PC-3 (cell line): Measurements from ENCODE around the gene ANKRD1. TPM values are rescaled to one million over a fixed set of nuclear protein-coding genes. Genes with fewer than 3 reads are reported as not detected.
A peak's percentile ranks its signal among the peaks of the same experiment; 100 is the strongest.

Experiments used
- ATAC-seq: fragments of 200-7000 bp; cut with Tn5 transposase; 2 replicates; pipeline ENCODE4 v1.9.1; 2020; ENCODE audit warnings: mild to moderate bottlenecking, moderate library complexity
- Bru-seq: library from RNA; stranded (reverse); fragments of 400-500 nt; gene quantifications from one replicate; lab custom pipeline; 2021; lab: Mats Ljungman, UMichigan
- BruChase-seq, 2 experiments: library from RNA; stranded (reverse); fragments of 400-500 nt; gene quantifications; one replicate each; lab custom pipeline; 2021; lab: Mats Ljungman, UMichigan
- BruUV-seq: library from RNA; stranded (reverse); fragments of 400-500 nt; replicated peaks from 2 replicates; lab custom pipeline; 2021; lab: Mats Ljungman, UMichigan
- CTCF ChIA-PET: fragments of 300-600 bp; sonication (Branson Sonifier 250); formaldehyde crosslinking; loops from one replicate; lab custom pipeline; 2022; ENCODE audit warnings: antibody characterized with exemption; lab: Charles Lee
- POLR2A ChIA-PET: fragments of 300-600 bp; sonication (Branson Sonifier 250); formaldehyde crosslinking; loops from one replicate; lab custom pipeline; 2022; ENCODE audit warnings: antibody characterized with exemption; ENCODE audit not compliant: unreplicated experiment; lab: Charles Lee
- DNase-seq: peaks from one replicate; pipeline ENCODE4 v3.0.0-alpha.2; 2015
- H2AFZ ChIP-seq: fragments of 300-600 bp; sonication (generic); 2 replicates; pipeline ENCODE4 v1.6.0; 2016; ENCODE audit warnings: antibody characterized with exemption, low read length
- H3F3A ChIP-seq: fragments of 300-600 bp; sonication (generic); one replicate; pipeline ENCODE4 v1.6.0; 2017; ENCODE audit warnings: antibody characterized with exemption, low read length, control low read depth, mild to moderate bottlenecking; ENCODE audit not compliant: unreplicated experiment
- H3K27ac ChIP-seq: fragments of 300-600 bp; sonication (generic); 2 replicates; pipeline ENCODE4 v1.5.1; 2016; ENCODE audit warnings: mild to moderate bottlenecking, low read length
- H3K27me3 ChIP-seq: fragments of 300-600 bp; sonication (generic); 2 replicates; pipeline ENCODE4 v1.6.1; 2016; ENCODE audit warnings: low read length, mixed read lengths
- H3K36me3 ChIP-seq: fragments of 300-600 bp; sonication (generic); 2 replicates; pipeline ENCODE4 v1.6.1; 2016; ENCODE audit warnings: low read depth, mixed run types, low read length, mixed read lengths
- H3K4me1 ChIP-seq: fragments of 300-600 bp; sonication (generic); 2 replicates; pipeline ENCODE4 v1.5.1; 2016; ENCODE audit warnings: low read length; ENCODE audit not compliant: insufficient read depth
- H3K4me2 ChIP-seq: fragments of 300-600 bp; sonication (generic); 2 replicates; pipeline ENCODE4 v1.6.0; 2016; ENCODE audit warnings: low read length
- H3K4me3 ChIP-seq: fragments of 300-600 bp; sonication (generic); 2 replicates; pipeline ENCODE4 v1.5.1; 2016; ENCODE audit warnings: mild to moderate bottlenecking, low read length, mixed read lengths
- H3K79me2 ChIP-seq: fragments of 300-600 bp; sonication (generic); 2 replicates; pipeline ENCODE4 v1.6.1; 2017; ENCODE audit warnings: low read length, mixed read lengths
- H3K9ac ChIP-seq: fragments of 300-600 bp; sonication (generic); 2 replicates; pipeline ENCODE4 v1.6.0; 2016; ENCODE audit warnings: mild to moderate bottlenecking, low read length
- H3K9me2 ChIP-seq: fragments of 300-600 bp; sonication (generic); replicated peaks from 2 replicates; pipeline ENCODE4 v1.6.1; 2016; ENCODE audit warnings: mixed run types, low read length, mixed read lengths
- H3K9me3 ChIP-seq: fragments of 300-600 bp; sonication (generic); 2 replicates; pipeline ENCODE4 v1.6.1; 2016; ENCODE audit warnings: low read length, mixed read lengths
- H4K20me1 ChIP-seq: fragments of 300-600 bp; sonication (generic); 2 replicates; pipeline ENCODE4 v1.6.1; 2016; ENCODE audit warnings: low read length, mixed read lengths
- EZH2 ChIP-seq: fragments of 300-600 bp; sonication (generic); IDR thresholded peaks from one replicate; pipeline ENCODE4 v1.6.1; 2017; ENCODE audit warnings: antibody characterized with exemption, mild to moderate bottlenecking, low read length; ENCODE audit not compliant: unreplicated experiment
- EZH2phosphoT487 ChIP-seq: fragments of 300-600 bp; sonication (generic); IDR thresholded peaks from 2 replicates; pipeline ENCODE4 v1.6.1; 2018; ENCODE audit warnings: mild to moderate bottlenecking, antibody characterized with exemption, low read length, borderline replicate concordance
- intact Hi-C: fragments of 100-400 bp; cut with micrococcal nuclease; formaldehyde crosslinking; loops from 2 replicates; pipeline ENCODE4 v1.9.0; 2023
- long read RNA-seq: library from polyadenylated mRNA; unstranded; transcript quantifications from one replicate; pipeline ENCODE4 v2.0.0, GENCODE V29; 2021; ENCODE audit not compliant: unreplicated experiment
- total RNA-seq: library from RNA; depleted of rRNA; stranded (reverse); fragments of >200 nt; gene quantifications from 2 replicates; pipeline ENCODE4 v1.2.3, GENCODE V29; 2014; rRNA removed
- TF ChIP-seq, protein P1 (sequence below): fragments of 300-600 bp; sonication (generic); conservative IDR thresholded peaks from 2 replicates; pipeline ENCODE4 v1.5.1; 2017; ENCODE audit warnings: antibody characterized with exemption, low read depth, mild to moderate bottlenecking, low read length

The ANKRD1 gene
- total RNA-seq: 2.8 and 3.5 TPM in 2 replicates
- percentile 73 among the genes with signal in this experiment for Bru-seq, nascent RNA
- percentile 76 among the genes with signal in this experiment for BruChase-seq, experiment 1, labeled RNA remaining after a 6-hour chase
- percentile 57 among the genes with signal in this experiment for BruChase-seq, experiment 2, labeled RNA remaining after a 2-hour chase
- long read RNA-seq, partial matches to known transcripts: 8 of 9 reads
- long read RNA-seq, other reads (novel, unspliced or antisense): 1 of 9 reads

DNA sequence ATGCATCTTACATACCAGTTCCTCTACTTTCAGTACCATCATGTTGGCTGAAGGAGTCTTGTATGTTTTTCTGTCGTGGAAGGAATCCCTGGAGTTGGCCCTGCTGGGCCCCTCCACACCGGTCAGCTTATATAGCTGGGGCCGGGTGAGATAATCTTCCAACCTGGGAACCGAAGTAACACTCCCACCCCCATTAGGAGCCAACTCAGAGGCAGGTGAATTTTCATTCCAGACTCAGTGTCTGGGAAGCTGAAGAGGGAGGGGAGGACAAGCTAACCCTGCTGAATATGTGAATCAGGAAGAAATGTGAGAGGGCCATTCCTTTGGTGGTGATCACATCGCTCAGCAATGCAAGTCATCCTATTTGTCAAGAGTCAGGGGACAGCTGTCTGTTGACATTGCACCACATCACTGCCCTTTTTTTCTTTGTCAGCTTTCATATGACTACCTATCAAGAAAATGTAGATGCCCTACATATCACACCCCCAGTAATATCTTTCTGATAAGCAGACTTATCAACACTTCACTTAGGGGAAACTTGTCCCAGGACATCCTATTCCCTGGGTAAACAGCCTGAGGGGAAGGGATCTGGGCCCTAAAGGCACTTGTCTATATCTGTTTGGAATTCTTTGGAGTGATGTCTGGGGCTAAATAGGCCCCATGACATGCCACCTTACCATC lies at the start of gene ANKRD1:
Gene ANKRD1, minus strand, starts transcription at position 102 of the 681 bp plus-strand sequence. Its CDS starts 60 bp downstream, at position 42.
- H3K4me1 ChIP-seq: peaks cover 22% of the 10 kb centered on the region
- H4K20me1 ChIP-seq: no peaks in the 10 kb centered on the region
- peak within 1 kb of the TSS; percentile 48; the same call in 1 of the 2 replicates for H3K4me3 ChIP-seq
- no peaks in the 10 kb centered on the region for H3K9me3 ChIP-seq
- H3F3A ChIP-seq: no peaks in the 10 kb centered on the region
- H3K27me3 ChIP-seq: no peaks in the 10 kb centered on the region
- DNase-seq: peak; percentile 93
- H3K36me3 ChIP-seq: no peaks in the 10 kb centered on the region
- ChIA-PET CTCF (no interaction called here), POLR2A (interaction anchor here (0.7 kb wide), 1 partner anchor 9 kb away, joined by 7 read pairs; no protein-coding TSS in a partner anchor)
- no peaks in the 10 kb centered on the region for H3K9me2 ChIP-seq
- TF ChIP-seq, protein P1, sequence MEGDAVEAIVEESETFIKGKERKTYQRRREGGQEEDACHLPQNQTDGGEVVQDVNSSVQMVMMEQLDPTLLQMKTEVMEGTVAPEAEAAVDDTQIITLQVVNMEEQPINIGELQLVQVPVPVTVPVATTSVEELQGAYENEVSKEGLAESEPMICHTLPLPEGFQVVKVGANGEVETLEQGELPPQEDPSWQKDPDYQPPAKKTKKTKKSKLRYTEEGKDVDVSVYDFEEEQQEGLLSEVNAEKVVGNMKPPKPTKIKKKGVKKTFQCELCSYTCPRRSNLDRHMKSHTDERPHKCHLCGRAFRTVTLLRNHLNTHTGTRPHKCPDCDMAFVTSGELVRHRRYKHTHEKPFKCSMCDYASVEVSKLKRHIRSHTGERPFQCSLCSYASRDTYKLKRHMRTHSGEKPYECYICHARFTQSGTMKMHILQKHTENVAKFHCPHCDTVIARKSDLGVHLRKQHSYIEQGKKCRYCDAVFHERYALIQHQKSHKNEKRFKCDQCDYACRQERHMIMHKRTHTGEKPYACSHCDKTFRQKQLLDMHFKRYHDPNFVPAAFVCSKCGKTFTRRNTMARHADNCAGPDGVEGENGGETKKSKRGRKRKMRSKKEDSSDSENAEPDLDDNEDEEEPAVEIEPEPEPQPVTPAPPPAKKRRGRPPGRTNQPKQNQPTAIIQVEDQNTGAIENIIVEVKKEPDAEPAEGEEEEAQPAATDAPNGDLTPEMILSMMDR: no peak
- 0 out of 2 replicates have a peak within 1 kb of the TSS, but pooled peaks have one; percentile 19 for H2AFZ ChIP-seq
- BruUV-seq: no TSS peak
- no peaks in the 10 kb centered on the region for H3K79me2 ChIP-seq
- intact Hi-C loops: loop anchor here (1.0 kb wide), 1 partner anchor 9 kb away; no protein-coding TSS in a partner anchor
- peak within 1 kb of the TSS; percentile 25; the same call in 1 of the 2 replicates for H3K27ac ChIP-seq
- no peak within 1 kb of the TSS for H3K9ac ChIP-seq
- peak within 1 kb of the TSS; percentile 75 for H3K4me2 ChIP-seq
- peak; percentile 96 for ATAC-seq

DNA sequence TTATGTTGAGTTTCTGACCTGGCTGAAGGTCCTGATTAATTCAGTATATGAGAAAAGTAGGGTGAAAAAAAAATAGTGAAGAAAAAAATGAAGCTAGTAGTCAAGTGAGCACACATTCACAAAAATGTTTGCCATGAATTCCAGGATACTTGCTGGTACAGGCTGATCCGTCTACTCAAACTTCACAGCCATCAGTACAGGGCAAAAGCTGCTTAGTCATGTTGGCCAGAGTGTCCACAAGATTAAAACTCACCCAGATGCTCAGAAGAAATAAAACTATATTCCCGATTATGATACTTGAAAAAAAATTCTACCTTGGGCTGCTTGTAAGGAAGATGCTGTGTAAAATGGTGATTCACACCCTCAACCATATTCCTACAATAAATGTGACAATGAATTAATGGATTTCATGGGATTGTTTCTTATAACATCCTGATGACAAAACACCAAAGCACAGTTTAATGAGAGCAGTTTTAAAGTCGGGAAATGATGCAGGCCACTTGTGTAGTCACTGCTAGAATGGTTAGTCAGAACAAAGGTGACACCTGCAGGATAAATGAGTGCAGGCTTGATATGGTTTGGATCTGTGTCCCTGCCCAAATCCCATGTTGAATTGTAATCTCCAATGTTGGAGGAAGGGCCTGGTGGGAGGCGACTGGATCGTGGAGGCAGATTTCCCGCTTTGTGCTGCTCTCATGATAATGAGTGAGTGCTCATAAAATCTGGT lies 49.2 kb upstream of the ANKRD1 start:
- no peaks in the 10 kb centered on the region for H3K9me3 ChIP-seq
- no peaks in the 10 kb centered on the region for H3F3A ChIP-seq
- no TSS peak for BruUV-seq
- no peaks in the 10 kb centered on the region for H3K79me2 ChIP-seq
- ChIA-PET POLR2A (interaction anchor here (0.7 to 0.8 kb wide), 2 partner anchors 40 to 91 kb away, joined by 3 to 4 read pairs; no protein-coding TSS in a partner anchor), CTCF (interaction anchor here (0.6 to 2.2 kb wide), 5 partner anchors 10 to 90 kb away, joined by 3 to 22 read pairs (median 3); no protein-coding TSS in a partner anchor)
- TF ChIP-seq, protein P1: peak; percentile 46
- TF ChIP-seq EZH2: no peak
- TF ChIP-seq EZH2phosphoT487: no peak
- no peak overlapping the region for H3K4me3 ChIP-seq
- intact Hi-C loops: loop anchor here (1.0 to 2.0 kb wide), 3 partner anchors 39 to 90 kb away; no protein-coding TSS in a partner anchor
- DNase-seq: peak; percentile 50
- no peaks in the 10 kb centered on the region for H3K36me3 ChIP-seq
- no peaks in the 10 kb centered on the region for H4K20me1 ChIP-seq
- H2AFZ ChIP-seq: no peak overlapping the region
- H3K9me2 ChIP-seq: no peaks in the 10 kb centered on the region
- H3K27me3 ChIP-seq: no peaks in the 10 kb centered on the region
- H3K4me1 ChIP-seq: peaks cover 23% of the 10 kb centered on the region
- peak overlapping the region; percentile 57 for H3K4me2 ChIP-seq
- H3K9ac ChIP-seq: peak overlapping the region; percentile 57; the same call in 1 of the 2 replicates
- ATAC-seq: peak; percentile 69
- H3K27ac ChIP-seq: peak overlapping the region; percentile 90
